ENCODE data around the gene DCAF6.
"Not testable (repeated sequence)": the region's sequence is repeated elsewhere in the genome, so short reads cannot be mapped to it uniquely, and the experiment has no call there.

DCAF6 gene

GRCh38 chr1:168032029-168032428 lies 95.5 kb downstream of the DCAF6 start:
- no peak for DNase-seq

- DNase-seq, result no peak
Measured at GRCh38 chr1:168035345-168035744, 98.9 kb downstream of the DCAF6 start.

- DNase-seq, result no peak
Measured at GRCh38 chr1:168042362-168042761, 105.9 kb downstream of the DCAF6 start.

GRCh38 chr1:168045311-168045710 lies 108.8 kb downstream of the DCAF6 start:
- no peak for DNase-seq

GRCh38 chr1:168050307-168050706 lies 113.8 kb downstream of the DCAF6 start:
- no peak for DNase-seq

- no peak for DNase-seq
Measured at GRCh38 chr1:168050880-168051279, 114.4 kb downstream of the DCAF6 start.

GRCh38 chr1:168053681-168054080 lies 117.2 kb downstream of the DCAF6 start:
- no peak for DNase-seq

GRCh38 chr1:168054117-168054516 lies 117.6 kb downstream of the DCAF6 start:
- no peak for DNase-seq

GRCh38 chr1:168056152-168056551 lies 119.7 kb downstream of the DCAF6 start:
- DNase-seq, result not testable (repeated sequence)

- DNase-seq, result no peak
Measured at GRCh38 chr1:168057355-168057754, 120.9 kb downstream of the DCAF6 start.

- no peak for DNase-seq
Measured at GRCh38 chr1:168057921-168058320, 121.4 kb downstream of the DCAF6 start.

GRCh38 chr1:168064216-168064615 lies 127.7 kb downstream of the DCAF6 start:
- no peak for DNase-seq

- DNase-seq, result no peak
Measured at GRCh38 chr1:168065506-168065905, 129.0 kb downstream of the DCAF6 start.

- DNase-seq, result no peak
Measured at GRCh38 chr1:168069384-168069783, 132.9 kb downstream of the DCAF6 start.

GRCh38 chr1:168079761-168080160 lies 143.3 kb downstream of the DCAF6 start:
- DNase-seq, result no peak

GRCh38 chr1:168081373-168082007 lies 145.0 kb downstream of the DCAF6 start:
- no peak for DNase-seq

- peak; percentile 65 for DNase-seq
Measured at GRCh38 chr1:168082008-168082876, 145.8 kb downstream of the DCAF6 start.

GRCh38 chr1:168083456-168084325 lies 147.2 kb downstream of the DCAF6 start:
- no peak for DNase-seq

GRCh38 chr1:168084396-168085231 lies 148.1 kb downstream of the DCAF6 start:
- DNase-seq, result peak; percentile 62

GRCh38 chr1:168085401-168085872 lies 149.0 kb downstream of the DCAF6 start:
- DNase-seq, result peak; percentile 74

- DNase-seq, result no peak
Measured at GRCh38 chr1:168086438-168086837, 150.0 kb downstream of the DCAF6 start.

GRCh38 chr1:168087696-168088095 lies 151.2 kb downstream of the DCAF6 start:
- no peak for DNase-seq

All from left hindlimb (tissue), 1 donor.